HG02884 (cell line): ENCODE results near the gene ZNRF3.
"Not testable (repeated sequence)": the region's sequence is repeated elsewhere in the genome, so short reads cannot be mapped to it uniquely, and the experiment has no call there.

ENCODE experiments used
- ATAC-seq: cut with Tn5 transposase; IDR thresholded peaks from one replicate; pipeline ENCODE4 v1.9.1; 2021; ENCODE audit warnings: mild to moderate bottlenecking, moderate library complexity; ENCODE audit not compliant: unreplicated experiment

Gene ZNRF3

GRCh38 chr22:28905256-28905832 is 22.0 kb downstream of the ZNRF3 start:
- no peak for ATAC-seq

GRCh38 chr22:28906312-28906711 is 22.9 kb downstream of the ZNRF3 start:
- no peak for ATAC-seq

DNA sequence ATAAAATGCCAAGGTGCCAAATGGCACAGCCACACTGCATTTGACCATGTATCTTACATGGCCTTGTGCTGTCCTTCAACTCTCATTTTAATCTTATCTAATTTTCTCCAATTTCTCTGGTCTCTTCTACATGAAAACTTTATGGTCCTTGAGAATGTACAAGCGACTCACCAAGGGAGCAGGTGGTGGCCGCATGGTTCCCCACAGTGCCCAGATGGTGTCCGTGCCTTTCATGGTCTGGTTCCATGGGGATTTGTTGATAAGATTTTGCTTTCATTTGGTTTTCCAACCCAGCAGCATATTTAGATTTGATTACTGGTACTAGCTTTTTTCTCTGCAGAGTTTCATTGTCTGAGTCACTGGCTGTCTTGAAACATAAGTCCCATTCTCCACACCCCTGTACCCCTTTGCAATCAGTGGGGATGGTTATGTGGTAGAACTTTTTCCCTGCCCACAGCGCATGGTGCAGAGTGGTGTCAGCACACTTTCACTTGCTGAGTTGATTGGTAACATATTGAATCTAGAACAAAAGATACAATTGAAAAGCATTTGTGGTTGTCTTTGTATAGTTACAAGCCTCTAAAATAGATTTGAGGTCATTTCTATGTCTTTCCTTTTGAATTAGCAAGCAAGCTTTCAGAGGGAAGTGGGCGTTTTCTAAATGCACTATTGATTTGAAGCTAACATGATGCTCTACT is 24.1 kb downstream of the ZNRF3 start:
- ATAC-seq: peak; percentile 63

DNA sequence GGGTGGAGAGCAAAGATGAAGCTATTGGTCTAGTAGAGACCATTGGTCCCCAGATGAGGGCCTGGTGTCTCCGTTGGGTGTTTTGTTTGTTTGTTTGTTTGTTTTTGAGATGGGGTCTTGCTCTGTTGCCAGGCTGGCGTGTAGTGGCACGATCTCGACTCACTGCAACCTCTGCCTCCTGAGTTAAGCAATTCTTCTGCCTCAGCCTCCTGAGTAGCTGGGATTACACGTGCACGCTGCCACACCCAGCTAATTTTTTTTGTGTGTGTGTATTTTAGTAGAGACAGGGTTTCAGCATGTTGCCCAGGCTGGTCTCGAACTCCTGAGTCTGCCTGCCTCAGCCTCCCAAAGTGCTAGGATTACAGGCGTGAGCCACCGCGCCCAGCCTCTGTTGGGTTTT is 25.4 kb downstream of the ZNRF3 start:
- not testable (repeated sequence) for ATAC-seq

GRCh38 chr22:28909375-28909774 is 26.0 kb downstream of the ZNRF3 start:
- ATAC-seq: no peak

- no peak for ATAC-seq
Measured at GRCh38 chr22:28910569-28911303, 27.4 kb downstream of the ZNRF3 start.

- ATAC-seq: no peak
Measured at GRCh38 chr22:28911304-28911690, 27.9 kb downstream of the ZNRF3 start.

DNA sequence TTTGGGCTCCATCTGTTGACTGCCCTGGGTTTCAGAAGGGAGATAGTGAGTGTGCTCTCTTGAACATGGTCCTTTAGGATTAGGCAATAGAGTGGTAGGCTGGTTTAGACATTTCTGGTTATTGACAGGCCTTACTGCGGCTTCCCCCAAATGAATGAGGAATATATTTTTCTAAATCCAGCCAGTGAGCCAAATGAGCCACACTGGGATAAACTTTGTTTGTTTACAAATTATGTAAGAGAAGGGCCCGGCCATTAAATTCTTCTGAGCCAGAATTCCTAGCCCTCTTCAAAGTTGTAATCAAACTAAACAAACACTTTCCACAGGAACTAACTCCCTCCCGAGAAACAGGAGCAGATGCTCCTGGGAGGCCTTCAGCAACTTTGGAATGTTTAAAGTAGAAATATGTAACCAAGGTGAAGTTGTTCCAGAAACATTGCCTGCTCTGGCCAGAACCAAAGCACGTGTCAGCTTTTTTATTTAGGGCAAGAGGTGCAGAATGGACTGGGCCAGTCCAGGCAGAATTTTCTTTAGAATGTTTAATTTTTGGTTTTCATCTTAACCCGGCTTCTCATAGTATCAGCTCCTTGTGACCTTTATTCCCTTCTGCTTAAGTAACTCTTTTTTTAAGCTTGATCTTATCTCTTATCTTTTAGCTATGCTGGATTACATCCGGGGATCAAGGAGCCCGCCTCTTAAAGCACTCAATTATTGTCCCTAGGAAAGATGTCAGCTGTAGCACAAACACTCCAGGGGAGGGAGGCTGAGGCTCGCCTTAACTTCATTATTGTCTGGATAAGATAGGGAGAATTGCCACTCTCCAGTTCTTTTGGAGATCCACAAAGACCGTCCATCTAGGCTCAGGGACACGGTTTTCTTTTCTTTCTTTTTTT is 28.7 kb downstream of the ZNRF3 start:
- ATAC-seq: no peak

- no peak for ATAC-seq
Measured at GRCh38 chr22:28914201-28914600, 30.8 kb downstream of the ZNRF3 start.

DNA sequence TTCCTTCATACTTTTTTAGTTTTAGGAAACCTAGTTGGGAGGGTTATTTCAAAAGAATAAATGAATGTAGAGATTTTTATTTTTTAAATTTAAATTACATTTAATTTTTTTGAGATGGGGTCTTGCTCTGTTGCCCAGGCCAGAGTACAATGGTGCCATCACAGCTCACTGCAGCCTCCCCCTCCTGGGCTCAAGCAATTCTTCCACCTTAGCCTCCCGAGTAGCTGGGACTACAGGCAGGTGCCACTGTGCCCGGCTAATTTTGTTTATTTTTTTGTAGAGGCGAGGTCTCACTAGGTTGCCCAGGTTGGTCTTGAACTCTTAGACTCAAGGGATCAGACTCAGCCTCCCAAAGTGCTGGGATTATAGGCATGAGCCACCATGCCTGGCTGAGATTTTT is 32.6 kb downstream of the ZNRF3 start:
- no peak for ATAC-seq

DNA sequence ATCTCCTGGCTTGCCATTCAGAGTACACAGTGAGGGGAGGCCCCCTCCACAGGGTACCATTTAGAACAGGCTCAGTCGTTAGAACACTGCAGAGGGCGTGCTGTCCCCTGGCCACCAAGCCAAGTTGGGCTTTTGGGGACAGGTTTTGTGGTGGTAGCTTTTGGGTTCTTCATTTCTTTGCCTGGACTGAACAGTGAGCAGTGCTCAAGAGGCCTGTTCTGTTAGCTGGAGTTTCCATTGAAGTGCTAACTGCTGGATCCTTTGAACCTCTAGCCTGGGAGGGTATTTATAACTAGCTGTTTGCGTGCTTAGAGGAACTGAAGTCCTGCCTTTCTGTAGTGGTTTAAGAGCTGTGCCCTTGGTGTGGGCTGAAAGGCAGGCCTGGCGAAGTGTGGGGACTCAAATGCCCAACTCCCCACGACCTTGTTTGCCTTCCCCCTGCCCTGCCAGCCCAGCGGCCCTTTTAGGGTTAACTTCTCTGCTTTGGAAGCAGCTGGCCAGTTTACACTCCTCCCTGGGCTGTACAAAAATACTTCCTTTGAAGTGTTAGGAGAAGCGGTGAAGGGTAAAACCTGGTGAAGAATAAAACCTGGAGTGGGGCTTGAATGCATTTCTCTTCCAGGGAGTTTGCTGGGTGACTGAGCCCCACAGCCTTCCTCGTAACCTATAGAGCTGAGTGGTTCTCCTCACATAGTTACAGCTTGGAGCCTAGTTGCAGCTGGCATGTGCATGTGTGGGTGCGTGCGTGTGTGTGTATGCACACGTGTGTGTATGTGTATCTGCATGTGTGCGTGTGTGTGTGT is 34.6 kb downstream of the ZNRF3 start:
- ATAC-seq: no peak

DNA sequence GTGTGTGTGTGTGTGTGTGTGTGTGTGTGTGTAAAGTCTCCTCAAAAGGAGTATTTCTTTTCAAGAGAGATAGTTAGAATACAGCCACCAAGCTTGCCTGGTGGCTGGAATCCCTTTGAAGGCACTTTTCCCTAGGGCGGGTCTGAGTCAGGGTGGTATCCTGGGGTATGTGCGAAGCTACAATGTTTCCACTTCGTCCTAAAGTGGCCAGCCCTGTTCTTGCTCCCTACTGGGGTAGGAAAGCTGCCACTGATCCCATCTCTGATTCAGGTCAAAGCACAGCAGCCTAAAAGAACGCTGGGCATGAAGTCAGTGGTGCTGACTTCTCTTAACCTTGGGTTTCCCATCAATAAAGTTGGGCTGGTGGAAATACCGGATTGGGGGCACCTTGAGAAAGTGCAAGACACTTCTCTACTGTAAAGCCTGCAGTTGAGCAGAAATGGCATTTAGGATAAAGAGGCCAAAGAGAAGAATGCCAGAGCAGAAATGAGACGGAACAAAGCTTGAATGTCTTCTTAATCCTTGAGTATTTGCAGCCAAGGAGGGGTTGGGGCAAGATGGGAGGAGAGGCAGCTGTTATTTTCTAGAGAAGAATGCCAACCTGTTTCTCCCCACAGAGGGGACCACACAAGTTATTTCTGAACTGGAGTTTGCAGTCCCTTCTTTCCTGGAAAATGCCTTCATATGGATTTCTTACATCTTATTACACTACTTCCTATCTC is 35.3 kb downstream of the ZNRF3 start:
- no peak for ATAC-seq

DNA sequence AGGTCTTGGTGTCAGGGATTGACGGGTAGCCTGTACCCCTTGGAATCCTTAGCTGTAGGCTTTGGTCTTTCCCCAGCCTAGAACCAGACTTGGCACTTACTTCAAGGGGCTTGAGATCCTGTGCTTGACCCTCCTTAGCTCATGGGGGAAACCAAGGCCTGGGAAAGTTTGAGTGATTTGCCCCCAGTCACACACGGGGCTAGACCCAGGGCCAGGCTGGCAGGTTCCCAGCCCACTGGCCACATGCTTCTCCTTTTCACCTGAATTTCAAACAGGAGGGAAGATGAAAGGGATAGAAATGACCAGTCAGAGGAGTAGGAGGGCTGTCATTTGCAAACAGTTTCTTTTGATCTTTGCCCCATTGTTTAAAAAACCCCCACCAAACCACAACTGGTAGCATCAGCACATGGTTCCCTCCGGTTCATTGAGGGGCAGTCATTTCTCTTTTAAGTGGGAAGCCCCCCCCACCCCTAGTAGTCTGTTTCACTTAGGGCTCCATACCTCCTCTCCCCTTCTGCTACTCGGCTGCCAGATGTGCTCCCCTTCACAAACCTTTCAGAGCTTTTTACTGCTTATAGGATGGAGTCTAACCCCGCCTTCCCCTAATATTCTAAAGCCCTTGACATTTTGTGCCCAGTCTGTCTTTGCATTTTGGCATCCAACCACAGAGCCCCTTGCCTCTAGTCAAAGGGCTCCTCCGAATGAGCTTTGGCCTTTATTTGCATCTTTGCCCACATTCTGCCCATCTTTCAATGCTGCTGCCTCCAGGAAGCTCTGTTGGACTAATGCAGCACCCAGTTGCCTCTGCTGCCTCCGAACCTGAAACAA is 37.6 kb downstream of the ZNRF3 start:
- ATAC-seq: no peak

- ATAC-seq: no peak
Measured at GRCh38 chr22:28921585-28921879, 38.2 kb downstream of the ZNRF3 start.

DNA sequence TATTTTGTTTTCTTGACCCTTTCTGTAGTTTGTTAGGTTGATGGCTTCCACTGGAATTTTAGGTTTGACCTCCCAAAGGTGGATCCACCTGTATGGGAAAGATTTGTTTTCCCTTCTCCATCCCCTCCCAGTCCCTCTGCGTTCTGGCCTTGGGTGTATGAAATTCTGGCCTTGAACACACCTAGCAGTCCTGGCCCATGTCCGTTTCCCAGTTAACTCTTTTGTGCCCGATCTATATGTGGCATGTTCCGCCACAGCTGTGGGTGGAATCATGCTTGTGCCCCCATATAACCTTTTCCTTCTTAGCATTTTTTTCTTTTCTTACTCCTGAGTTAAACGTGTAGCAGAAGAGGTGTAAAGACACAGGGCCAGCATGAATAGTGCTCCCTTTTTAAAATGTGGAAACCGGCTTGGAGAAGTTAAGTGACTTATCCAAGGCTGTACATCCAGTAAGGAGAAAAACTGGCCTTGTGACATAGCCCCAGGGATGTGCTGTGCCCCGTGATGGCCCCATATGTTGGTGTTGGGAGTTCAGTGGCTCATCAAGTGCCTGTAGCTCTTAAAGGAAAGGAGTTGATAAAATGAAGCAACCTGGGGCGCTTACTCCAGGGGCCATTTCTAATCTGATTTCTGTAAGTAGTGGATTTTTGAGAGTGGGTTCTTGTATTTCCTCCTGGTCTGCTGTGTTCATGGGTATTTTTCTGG is 39.3 kb downstream of the ZNRF3 start:
- no peak for ATAC-seq

DNA sequence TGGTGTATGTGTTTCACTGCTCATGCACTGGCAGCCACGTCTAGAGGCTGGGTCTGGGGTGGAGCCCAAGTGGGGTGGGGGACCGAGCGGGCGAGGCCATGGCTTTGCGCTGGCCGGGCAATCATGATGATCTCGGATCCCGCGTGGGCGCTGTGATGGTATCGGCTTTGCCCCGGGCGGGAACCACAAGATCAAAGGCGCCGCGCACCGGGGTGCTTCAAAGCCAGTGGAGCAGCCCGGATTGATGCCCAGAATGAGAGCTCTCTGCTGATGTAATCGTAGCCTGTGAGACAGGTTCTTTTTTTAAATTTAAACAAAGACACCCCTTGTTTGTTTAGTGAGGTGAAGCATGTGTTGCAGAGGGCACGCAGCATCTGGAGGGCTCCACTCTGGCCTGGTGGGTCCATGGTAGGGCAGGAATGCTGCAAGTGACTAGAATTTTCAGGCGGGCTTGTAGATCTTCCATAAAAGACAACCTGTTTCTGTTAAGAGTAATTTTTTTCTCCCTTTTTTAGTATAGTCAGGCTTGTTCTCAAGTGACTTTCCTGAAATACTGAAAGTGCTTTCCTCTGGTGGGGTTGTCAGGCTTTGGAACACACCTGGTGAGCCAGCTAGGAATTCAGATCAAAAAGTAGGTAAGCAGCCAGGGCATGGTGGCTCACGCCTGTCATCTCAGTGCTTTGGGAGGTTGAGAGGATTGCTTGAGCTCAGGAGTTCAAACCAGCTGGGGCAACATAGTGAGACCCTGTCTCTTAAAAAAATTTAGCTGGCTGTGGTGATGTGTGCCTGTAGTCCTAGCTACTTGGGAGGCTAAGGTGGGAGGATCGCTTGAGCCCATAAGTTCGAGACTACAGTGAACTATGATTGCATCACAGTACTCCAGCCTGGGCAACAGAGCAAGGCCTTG is 40.7 kb downstream of the ZNRF3 start:
- no peak for ATAC-seq

GRCh38 chr22:28925916-28926315 is 42.5 kb downstream of the ZNRF3 start:
- ATAC-seq: no peak
